Measurements from ENCODE around the gene RUNX2.

RUNX2 gene

GRCh38 chr6:45445749-45446549 is 117.8 kb downstream of the RUNX2 start (continued):
- TF ChIP-seq KLF10 (tag by site-specific recombination; IDR thresholded peaks at IDR 0.05) (peak; percentile 60), RBAK (tag by site-specific recombination; IDR thresholded peaks at IDR 0.05) (no peak), HIC1 (tag by site-specific recombination; IDR thresholded peaks at IDR 0.05) (peak; percentile 90), ZNF518A (tag by site-specific recombination; conservative IDR thresholded peaks at IDR 0.05; ENCODE audit: low read depth) (peak; percentile 61; the same call in 1 of the 2 replicates), ZNF558 (tag by site-specific recombination; IDR thresholded peaks at IDR 0.05) (peak; percentile 92), ZNF580 (tag by site-specific recombination; IDR thresholded peaks at IDR 0.05) (0 out of 2 replicates have a peak, but pooled peaks have one; percentile 45), ZNF76 (tag by site-specific recombination; IDR thresholded peaks at IDR 0.05; ENCODE audit: borderline replicate concordance, low read depth) (peak; percentile 43; the same call in 1 of the 2 replicates), INSM2 (tag by site-specific recombination; IDR thresholded peaks at IDR 0.05) (peak; percentile 99), ZNF623 (tag by site-specific recombination; IDR thresholded peaks at IDR 0.05) (no peak), ZNF692 (tag by site-specific recombination; IDR thresholded peaks at IDR 0.05) (peak; percentile 87), ZNF223 (tag by site-specific recombination; IDR thresholded peaks at IDR 0.05) (no peak), ZNF670 (tag by site-specific recombination; IDR thresholded peaks at IDR 0.05; ENCODE audit: low read depth) (no peak), OSR2 (tag by site-specific recombination; IDR thresholded peaks at IDR 0.05) (peak; percentile 81), ZNF202 (tag by site-specific recombination; IDR thresholded peaks at IDR 0.05; ENCODE audit: borderline replicate concordance) (no peak), ZNF600 (tag by site-specific recombination; IDR thresholded peaks at IDR 0.05) (peak; percentile 94), ZXDB (tag by site-specific recombination; IDR thresholded peaks at IDR 0.05) (peak; percentile 90), ZNF416 (tag by site-specific recombination; IDR thresholded peaks at IDR 0.05) (no peak), SP3 (tag by site-specific recombination; IDR thresholded peaks at IDR 0.05) (peak; percentile 36; the same call in 1 of the 2 replicates), REST (tag by site-specific recombination; IDR thresholded peaks at IDR 0.05) (no peak), ZNF830 (tag by site-specific recombination; IDR thresholded peaks at IDR 0.05; ENCODE audit: low read depth) (no peak), ZNF707 (tag by site-specific recombination; IDR thresholded peaks at IDR 0.05) (no peak), ZNF629 (tag by site-specific recombination; IDR thresholded peaks at IDR 0.05) (peak; percentile 90), MEIS1 (CRISPR knock-in tag; IDR thresholded peaks at IDR 0.05; ENCODE audit: borderline replicate concordance) (peak; percentile 84)
